Liver (tissue), 9 donors: ENCODE data around the gene CRY1. TPM values are rescaled to one million over a fixed set of nuclear protein-coding genes. Genes with fewer than 3 reads are reported as not detected.

Source experiments
- DNase-seq: peaks from one replicate; pipeline ENCODE4 v3.0.0-alpha.2; 2017; ENCODE audit warnings: low spot score
- H3K27ac ChIP-seq, 2 donors: one replicate each; pipeline ENCODE4 v1.7.0; 2013; ENCODE audit warnings: inconsistent platforms in 2 of 2, low read length in 2 of 2, control low read depth in 1 of 2, low read depth in 1 of 2, mild to moderate bottlenecking in 1 of 2
- H3K27me3 ChIP-seq, 4 donors: one replicate each; pipeline versions ENCODE4 v1.6.1 to v1.7.0; 2013; ENCODE audit warnings: low read length in 3 of 4, inconsistent platforms in 1 of 4, mild to moderate bottlenecking in 1 of 4, moderate library complexity in 1 of 4; ENCODE audit not compliant: control insufficient read depth in 4 of 4, insufficient read depth in 4 of 4
- H3K36me3 ChIP-seq, 4 donors: one replicate each; pipeline versions ENCODE4 v1.6.1 to v1.7.0; 2013; ENCODE audit warnings: low read length in 3 of 4, mild to moderate bottlenecking in 3 of 4, low read depth in 1 of 4, moderate library complexity in 1 of 4; ENCODE audit not compliant: control insufficient read depth in 4 of 4, insufficient read depth in 3 of 4
- H3K4me1 ChIP-seq, 4 donors: one replicate each; pipeline versions ENCODE4 v1.6.1 to v1.7.0; 2013; ENCODE audit warnings: low read length in 3 of 4, mild to moderate bottlenecking in 3 of 4, moderate library complexity in 1 of 4; ENCODE audit not compliant: control insufficient read depth in 4 of 4, insufficient read depth in 4 of 4
- H3K4me3 ChIP-seq, 3 donors: one replicate each; pipeline versions ENCODE4 v1.6.1 to v1.7.0; 2013; ENCODE audit warnings: low read length in 3 of 3, control low read depth in 1 of 3, low read depth in 1 of 3, mild to moderate bottlenecking in 1 of 3
- H3K9ac ChIP-seq, 2 donors: one replicate each; pipeline ENCODE4 v1.7.0; 2013; ENCODE audit warnings: low read length in 2 of 2, mild to moderate bottlenecking in 2 of 2, moderate library complexity in 2 of 2, control low read depth in 1 of 2, low read depth in 1 of 2
- H3K9me3 ChIP-seq, 4 donors: one replicate each; pipeline versions ENCODE4 v1.6.1 to v1.7.0; 2013; ENCODE audit warnings: low read length in 3 of 4; ENCODE audit not compliant: control insufficient read depth in 4 of 4
- ATF3 ChIP-seq: IDR thresholded peaks from 2 replicates; pipeline ENCODE4 v1.6.1; 2016; ENCODE audit warnings: antibody characterized with exemption
- CTCF ChIP-seq: fragments of 150-350 bp; IDR thresholded peaks from 2 replicates; pipeline ENCODE4 v1.5.1; 2017; ENCODE audit warnings: improper control_type of control experiment, low read depth, low read length; ENCODE audit not compliant: missing input control
- EGR1 ChIP-seq, 2 donors: IDR thresholded peaks; 2 replicates each; pipeline ENCODE4 v1.6.1; 2016 to 2018; ENCODE audit warnings: antibody characterized with exemption in 2 of 2, low read depth in 2 of 2
- FOXA1 ChIP-seq: IDR thresholded peaks from 2 replicates; pipeline ENCODE4 v1.6.1; 2016; ENCODE audit warnings: antibody characterized with exemption
- FOXA2 ChIP-seq: IDR thresholded peaks from 2 replicates; pipeline ENCODE4 v1.6.1; 2016; ENCODE audit warnings: antibody characterized with exemption
- GABPA ChIP-seq, 2 donors: IDR thresholded peaks in 1 of 2; conservative IDR thresholded peaks in 1 of 2; 2 replicates each; pipeline ENCODE4 v1.6.1; 2016; ENCODE audit warnings: antibody characterized with exemption in 2 of 2, mild to moderate bottlenecking in 1 of 2, moderate library complexity in 1 of 2
- HNF4A ChIP-seq, 2 donors: conservative IDR thresholded peaks; 2 replicates each; pipeline ENCODE4 v1.6.1; 2016; ENCODE audit warnings: antibody characterized with exemption in 2 of 2, mild to moderate bottlenecking in 2 of 2
- HNF4G ChIP-seq: IDR thresholded peaks from 2 replicates; pipeline ENCODE4 v1.6.1; 2016; ENCODE audit warnings: antibody characterized with exemption
- JUND ChIP-seq, 2 donors: IDR thresholded peaks; 2 replicates each; pipeline ENCODE4 v1.6.1; 2016; ENCODE audit warnings: antibody characterized with exemption in 2 of 2
- MAX ChIP-seq: IDR thresholded peaks from 2 replicates; pipeline ENCODE4 v1.6.1; 2016; ENCODE audit warnings: antibody characterized with exemption
- NR2F2 ChIP-seq: IDR thresholded peaks from 2 replicates; pipeline ENCODE4 v1.6.1; 2016; ENCODE audit warnings: antibody characterized with exemption
- RAD21 ChIP-seq, 2 donors: IDR thresholded peaks; 2 replicates each; pipeline ENCODE4 v1.6.1; 2016; ENCODE audit warnings: antibody characterized with exemption in 2 of 2, mild to moderate bottlenecking in 2 of 2
- REST ChIP-seq: IDR thresholded peaks from 2 replicates; pipeline ENCODE4 v1.6.1; 2016; ENCODE audit warnings: antibody characterized with exemption, mild to moderate bottlenecking
- RXRA ChIP-seq, 2 donors: IDR thresholded peaks; 2 replicates each; pipeline ENCODE4 v1.6.1; 2017 to 2018; ENCODE audit warnings: antibody characterized with exemption in 2 of 2, mild to moderate bottlenecking in 1 of 2
- SP1 ChIP-seq: IDR thresholded peaks from 2 replicates; pipeline ENCODE4 v1.6.1; 2018; ENCODE audit warnings: antibody characterized with exemption, mild to moderate bottlenecking
- TAF1 ChIP-seq: conservative IDR thresholded peaks from 2 replicates; pipeline ENCODE4 v1.6.1; 2016; ENCODE audit warnings: antibody characterized with exemption, mild to moderate bottlenecking
- YY1 ChIP-seq: IDR thresholded peaks from 2 replicates; pipeline ENCODE4 v1.6.1; 2016; ENCODE audit warnings: antibody characterized with exemption, mild to moderate bottlenecking
- WGBS: extraction: QIAGEN DNeasy Blood & Tissue Kit; methylation state at CpG from one replicate; pipeline ENCODE4 v1.1.7; 2013; 5-methylcytosine and 5-hydroxymethylcytosine counted together
- polyA plus RNA-seq, 2 donors: library from polyadenylated mRNA; stranded (reverse) in 1 of 2; unstranded in 1 of 2; fragments of 200-250 nt in 1 of 2; fragments of >200 nt in 1 of 2; fragmentation: Nextera tagmentation in 1 of 2; extraction: Ambion mirVana in 1 of 2; gene quantifications; one replicate each; pipeline versions ENCODE4 v1.2.1 to v1.2.3, GENCODE V29; 2013 to 2015
- total RNA-seq, 2 donors: library from RNA; depleted of rRNA; stranded (reverse); fragments of >200 nt; gene quantifications; one replicate each; pipeline ENCODE4 v1.2.3, GENCODE V29; 2014
- donor health status: healthy.
- donor health status: healthy.
- donor health status: healthy.
- donor health status: healthy.
- donor health status: healthy.

Gene CRY1
- total and polyA plus RNA-seq, 4 donors = 5.7 to 16.6 (median 10.1) TPM

- no peak for TF ChIP-seq CTCF
- TF ChIP-seq JUND (IDR thresholded peaks at IDR 0.05) = no peak
- no peak for TF ChIP-seq ATF3
These were observed 25.7 kb upstream of the CRY1 start (continued) for GRCh38 chr12:107119091-107119490.

- Histone ChIP-seq H3K4me1 (no peaks in the 10 kb centered on the region), H3K36me3 (no peaks in the 10 kb centered on the region), H3K9ac (no peak overlapping the region), H3K27ac (no peak overlapping the region), H3K27me3 (peaks cover 0 to 5% (median 2%) of the 10 kb centered on the region in 4 donors), H3K4me3 (no peak overlapping the region), H3K9me3 (no peaks in the 10 kb centered on the region)
- TF ChIP-seq ATF3 = no peak
- TF ChIP-seq RXRA (IDR thresholded peaks at IDR 0.05) = no peak
- TF ChIP-seq FOXA1 = no peak
- TF ChIP-seq GABPA (IDR thresholded peaks at IDR 0.05 in 1 of 2, conservative IDR thresholded peaks at IDR 0.05 in 1 of 2) = no peak
- TF ChIP-seq YY1 = no peak
- no peak for TF ChIP-seq EGR1 (IDR thresholded peaks at IDR 0.05; ENCODE audit: low read depth in 2 of 2)
- TF ChIP-seq JUND (IDR thresholded peaks at IDR 0.05) = no peak
- TF ChIP-seq REST = no peak
- TF ChIP-seq RAD21 (IDR thresholded peaks at IDR 0.05) = no peak
- TF ChIP-seq HNF4A (conservative IDR thresholded peaks at IDR 0.05) = no peak
- TF ChIP-seq MAX = no peak
- no peak for TF ChIP-seq FOXA2
- no peak for TF ChIP-seq HNF4G
- DNase-seq = no peak
- WGBS = 88% methylated on average over 4 of the region's 4 CpGs
These were observed 25.3 kb upstream of the CRY1 start for GRCh38 chr12:107118624-107119023.

GRCh38 chr12:107115119-107115518, 21.8 kb upstream of the CRY1 start:
- Histone ChIP-seq H3K4me3 (no peak overlapping the region), H3K9ac (no peak overlapping the region), H3K36me3 (no peaks in the 10 kb centered on the region), H3K27me3 (no peaks in the 10 kb centered on the region), H3K4me1 (no peaks in the 10 kb centered on the region), H3K9me3 (no peaks in the 10 kb centered on the region), H3K27ac (no peak overlapping the region)
- DNase-seq = no peak
- 89% methylated on average over 2 of the region's 2 CpGs for WGBS
- no peak for TF ChIP-seq TAF1
- no peak for TF ChIP-seq GABPA (IDR thresholded peaks at IDR 0.05 in 1 of 2, conservative IDR thresholded peaks at IDR 0.05 in 1 of 2)
- no peak for TF ChIP-seq RAD21 (IDR thresholded peaks at IDR 0.05)
- TF ChIP-seq NR2F2 = no peak
- TF ChIP-seq FOXA2 = no peak
- no peak for TF ChIP-seq CTCF
- TF ChIP-seq EGR1 (IDR thresholded peaks at IDR 0.05; ENCODE audit: low read depth in 2 of 2) = no peak
- no peak for TF ChIP-seq REST
- no peak for TF ChIP-seq FOXA1
- no peak for TF ChIP-seq SP1
